ENCODE data around the gene RXFP3.

Gene RXFP3

GRCh38 chr5:33966805-33967204, 30.6 kb downstream of the RXFP3 start:
- Mint-ChIP-seq H3K27me3 (ENCODE audit: low read depth, poor library complexity) (peaks cover 3% of the 10 kb centered on the region), H3K4me1 (no peaks in the 10 kb centered on the region), H3K4me3 (no peak overlapping the region), H3K27ac (no peak overlapping the region), H3K36me3 (ENCODE audit: low read depth) (no peaks in the 10 kb centered on the region), H3K9me3 (no peaks in the 10 kb centered on the region)
- TF ChIP-seq CTCF (IDR thresholded peaks at IDR 0.05): no peak
- DNase-seq: no peak

- Mint-ChIP-seq H3K27ac (no peak overlapping the region), H3K27me3 (ENCODE audit: low read depth, poor library complexity) (peaks cover 3% of the 10 kb centered on the region), H3K9me3 (no peaks in the 10 kb centered on the region), H3K4me1 (no peaks in the 10 kb centered on the region), H3K4me3 (no peak overlapping the region), H3K36me3 (ENCODE audit: low read depth) (no peaks in the 10 kb centered on the region)
- DNase-seq: no peak
- TF ChIP-seq CTCF (IDR thresholded peaks at IDR 0.05): no peak
Measured at GRCh38 chr5:33968211-33969005, 32.2 kb downstream of the RXFP3 start.

- Mint-ChIP-seq H3K27me3 (ENCODE audit: low read depth, poor library complexity) (peaks cover 3% of the 10 kb centered on the region), H3K4me3 (no peak overlapping the region), H3K27ac (peak overlapping the region; percentile 54), H3K36me3 (ENCODE audit: low read depth) (no peaks in the 10 kb centered on the region), H3K9me3 (no peaks in the 10 kb centered on the region), H3K4me1 (peaks cover 5% of the 10 kb centered on the region)
- peak; percentile 24 for DNase-seq
- peak; percentile 66 for TF ChIP-seq CTCF (IDR thresholded peaks at IDR 0.05)
Measured at GRCh38 chr5:33969572-33970452, 33.6 kb downstream of the RXFP3 start.

GRCh38 chr5:33973271-33973670, 37.1 kb downstream of the RXFP3 start:
- H3K27me3 Mint-ChIP-seq (ENCODE audit: low read depth, poor library complexity): peaks cover 5% of the 10 kb centered on the region
- no peaks in the 10 kb centered on the region for H3K36me3 Mint-ChIP-seq (ENCODE audit: low read depth)
- H3K4me3 Mint-ChIP-seq: no peak overlapping the region
- H3K4me1 Mint-ChIP-seq: peaks cover 26% of the 10 kb centered on the region
- H3K9me3 Mint-ChIP-seq: no peaks in the 10 kb centered on the region
- H3K27ac Mint-ChIP-seq: no peak overlapping the region
- no peak for TF ChIP-seq CTCF (IDR thresholded peaks at IDR 0.05)
- no peak for DNase-seq

GRCh38 chr5:33975852-33976251, 39.7 kb downstream of the RXFP3 start:
- H3K4me3 Mint-ChIP-seq: no peak overlapping the region
- peak overlapping the region; percentile 20 for H3K27ac Mint-ChIP-seq
- H3K4me1 Mint-ChIP-seq: peaks cover 26% of the 10 kb centered on the region
- H3K9me3 Mint-ChIP-seq: no peaks in the 10 kb centered on the region
- no peak for TF ChIP-seq CTCF (IDR thresholded peaks at IDR 0.05)
- no peak for DNase-seq
- H3K36me3 Mint-ChIP-seq (ENCODE audit: low read depth): no peaks in the 10 kb centered on the region
- peaks cover 3% of the 10 kb centered on the region for H3K27me3 Mint-ChIP-seq (ENCODE audit: low read depth, poor library complexity)

Data from nephron progenitor cell (in vitro differentiated cells).